GM13976 (cell line): ENCODE measurements around the gene WDR33.

Experiments used
- DNase-seq: peaks from one replicate; pipeline ENCODE4 v3.0.0; 2012; ENCODE audit warnings: low spot score
- in situ Hi-C: fragments of 300-500 bp; cut with MboI; formaldehyde crosslinking; loops from one replicate; pipeline ENCODE4 v1.12.0; 2022; ENCODE audit warnings: low sequenced_read_pairs, mixed read lengths, inconsistent platforms; ENCODE audit not compliant: unreplicated experiment
- TF ChIP-seq, protein P1 (sequence below): IDR thresholded peaks from 2 replicates; pipeline ENCODE4 v1.5.1; 2012; ENCODE audit warnings: borderline replicate concordance, mild to moderate bottlenecking; ENCODE audit not compliant: insufficient read depth; ENCODE audit errors: extremely low read depth, missing control alignments, control extremely low read depth

WDR33 gene

DNA sequence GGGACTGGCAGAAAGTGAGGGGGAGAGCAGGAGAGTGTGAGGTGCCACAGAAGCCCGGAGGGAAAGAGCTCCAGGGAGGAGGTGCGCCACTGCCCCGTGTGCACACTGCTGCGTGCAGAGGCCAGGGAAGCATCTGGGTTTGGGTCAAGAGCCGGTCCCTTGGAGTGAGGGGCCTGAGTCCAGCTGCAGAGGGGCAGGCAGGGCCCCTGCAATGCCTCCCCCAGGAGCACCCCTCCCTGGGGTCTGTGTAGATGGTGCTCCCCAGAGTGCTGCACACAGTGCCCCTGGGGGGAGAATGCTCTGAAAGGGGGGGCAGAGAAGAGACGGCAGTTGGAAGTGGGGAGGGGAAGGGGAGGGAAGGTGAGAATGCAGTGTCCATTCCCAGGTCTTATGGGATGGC, 132.0 kb downstream of the WDR33 start:
- in situ Hi-C loops, result no loop called here
- peak; percentile 20 for DNase-seq
- TF ChIP-seq, protein P1, sequence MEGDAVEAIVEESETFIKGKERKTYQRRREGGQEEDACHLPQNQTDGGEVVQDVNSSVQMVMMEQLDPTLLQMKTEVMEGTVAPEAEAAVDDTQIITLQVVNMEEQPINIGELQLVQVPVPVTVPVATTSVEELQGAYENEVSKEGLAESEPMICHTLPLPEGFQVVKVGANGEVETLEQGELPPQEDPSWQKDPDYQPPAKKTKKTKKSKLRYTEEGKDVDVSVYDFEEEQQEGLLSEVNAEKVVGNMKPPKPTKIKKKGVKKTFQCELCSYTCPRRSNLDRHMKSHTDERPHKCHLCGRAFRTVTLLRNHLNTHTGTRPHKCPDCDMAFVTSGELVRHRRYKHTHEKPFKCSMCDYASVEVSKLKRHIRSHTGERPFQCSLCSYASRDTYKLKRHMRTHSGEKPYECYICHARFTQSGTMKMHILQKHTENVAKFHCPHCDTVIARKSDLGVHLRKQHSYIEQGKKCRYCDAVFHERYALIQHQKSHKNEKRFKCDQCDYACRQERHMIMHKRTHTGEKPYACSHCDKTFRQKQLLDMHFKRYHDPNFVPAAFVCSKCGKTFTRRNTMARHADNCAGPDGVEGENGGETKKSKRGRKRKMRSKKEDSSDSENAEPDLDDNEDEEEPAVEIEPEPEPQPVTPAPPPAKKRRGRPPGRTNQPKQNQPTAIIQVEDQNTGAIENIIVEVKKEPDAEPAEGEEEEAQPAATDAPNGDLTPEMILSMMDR, result no peak

DNA sequence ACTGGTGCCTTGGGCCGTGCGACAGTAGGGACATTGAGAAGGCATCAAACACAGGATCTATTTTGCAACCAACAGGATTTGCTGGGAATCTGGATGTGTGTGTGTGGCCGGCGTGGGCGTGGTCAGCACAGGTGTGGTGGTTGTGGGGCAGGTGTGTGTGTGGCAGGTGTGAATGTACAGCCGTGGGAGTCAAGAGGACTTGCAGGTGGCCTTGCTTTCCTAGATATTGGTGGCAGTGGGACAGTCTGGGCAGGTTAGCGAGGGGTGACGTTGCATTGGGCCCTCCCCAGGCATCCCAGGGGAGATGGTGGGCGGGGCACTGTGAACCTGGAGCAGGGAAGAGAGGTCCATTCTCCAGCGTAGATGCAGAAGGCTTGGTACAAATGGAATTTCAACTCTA, 132.4 kb downstream of the WDR33 start:
- DNase-seq, result no peak
- TF ChIP-seq, protein P1, result no peak
- in situ Hi-C loops, result no loop called here

GRCh38 chr2:127676906-127677305, 134.1 kb downstream of the WDR33 start:
- TF ChIP-seq, protein P1, result no peak
- no peak for DNase-seq
- in situ Hi-C loops, result no loop called here

- no peak for DNase-seq
- TF ChIP-seq, protein P1, result no peak
- in situ Hi-C loops, result no loop called here
Measured at GRCh38 chr2:127675331-127676261, 135.4 kb downstream of the WDR33 start, which contains the start of gene LIMS2. TSS of gene LIMS2 (minus strand) at chr2:127675530. CDS start at chr2:127675024, 506 bp downstream.

DNA sequence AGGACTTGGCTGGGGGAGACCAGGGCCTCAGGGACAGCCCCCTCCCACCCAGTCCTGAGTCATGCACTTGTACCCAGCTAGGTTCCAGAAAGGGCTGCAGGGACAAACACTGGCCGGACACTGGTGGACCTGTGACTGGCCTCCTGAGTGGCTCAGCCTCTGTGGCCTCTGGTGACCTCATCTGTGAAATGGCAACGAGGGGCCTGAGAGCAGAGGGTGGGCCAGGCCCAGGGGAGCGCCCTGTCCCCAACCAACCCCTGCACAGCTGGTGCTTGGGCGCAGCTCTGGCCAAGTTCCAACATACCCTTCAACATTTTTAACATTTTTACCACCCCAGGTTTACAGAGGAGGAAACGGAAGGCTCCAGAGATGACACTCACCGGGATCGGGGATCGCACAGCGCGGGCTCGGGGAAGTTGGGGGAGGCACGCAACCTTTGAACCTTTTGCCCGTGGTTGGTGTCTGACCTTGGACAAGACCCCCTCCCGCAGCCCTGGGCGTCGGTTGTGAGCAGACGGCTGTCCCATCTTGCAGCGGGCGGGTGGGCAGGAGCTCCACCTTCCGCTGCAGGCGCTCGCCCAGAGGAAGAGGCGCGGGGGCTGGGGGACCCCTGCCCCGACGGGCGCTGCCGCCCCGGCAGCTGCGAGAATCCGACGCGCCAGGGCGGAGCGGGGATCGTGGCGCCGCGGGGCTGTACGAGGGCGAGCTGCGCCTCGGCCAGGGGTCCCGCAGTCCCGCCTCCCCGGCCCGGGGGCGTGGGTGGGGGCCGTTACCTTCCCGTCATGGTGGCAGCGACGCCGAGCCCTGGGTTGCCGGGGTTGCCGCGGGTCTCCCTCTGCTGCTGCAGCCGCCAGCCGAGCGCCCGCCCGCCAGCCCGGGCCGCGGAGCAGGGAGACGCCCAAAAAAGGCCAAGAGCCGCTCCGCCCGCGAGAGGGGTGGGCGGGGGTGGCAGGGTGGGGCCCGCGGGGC, 136.4 kb downstream of the WDR33 start:
- in situ Hi-C loops, result no loop called here
- DNase-seq, result peak; percentile 75
- TF ChIP-seq, protein P1, result no peak
